ENCODE measurements around the gene MED16.

DNA sequence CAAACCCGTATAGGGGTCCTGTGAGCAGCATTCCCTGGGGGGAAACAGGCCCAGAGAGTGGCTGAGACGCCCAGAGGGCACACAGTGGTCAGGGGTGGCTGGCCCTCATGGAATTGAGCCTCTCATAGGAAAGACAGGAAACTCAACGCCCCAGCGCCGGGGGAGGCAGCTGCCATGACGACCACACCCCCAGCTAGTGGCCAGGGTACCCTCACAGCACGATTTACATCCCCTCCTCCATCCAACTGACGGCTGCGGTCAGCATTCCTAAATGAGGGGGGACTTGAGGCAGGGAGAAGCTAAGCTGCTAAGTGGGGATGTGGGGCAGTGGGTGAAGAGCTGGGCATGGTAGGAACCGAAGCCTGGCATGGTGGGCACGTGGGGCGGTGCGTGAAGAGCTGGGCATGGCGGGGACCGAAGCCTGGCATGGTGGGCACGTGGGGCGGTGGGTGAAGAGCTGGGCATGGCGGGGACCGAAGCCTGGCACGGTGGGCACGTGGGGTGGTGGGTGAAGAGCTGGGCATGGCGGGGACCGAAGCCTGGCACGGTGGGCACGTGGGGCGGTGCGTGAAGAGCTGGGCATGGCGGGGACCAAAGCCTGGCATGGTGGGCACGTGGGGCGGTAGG, 10.0 kb downstream of the MED16 start:
- TF ChIP-seq, protein P1, sequence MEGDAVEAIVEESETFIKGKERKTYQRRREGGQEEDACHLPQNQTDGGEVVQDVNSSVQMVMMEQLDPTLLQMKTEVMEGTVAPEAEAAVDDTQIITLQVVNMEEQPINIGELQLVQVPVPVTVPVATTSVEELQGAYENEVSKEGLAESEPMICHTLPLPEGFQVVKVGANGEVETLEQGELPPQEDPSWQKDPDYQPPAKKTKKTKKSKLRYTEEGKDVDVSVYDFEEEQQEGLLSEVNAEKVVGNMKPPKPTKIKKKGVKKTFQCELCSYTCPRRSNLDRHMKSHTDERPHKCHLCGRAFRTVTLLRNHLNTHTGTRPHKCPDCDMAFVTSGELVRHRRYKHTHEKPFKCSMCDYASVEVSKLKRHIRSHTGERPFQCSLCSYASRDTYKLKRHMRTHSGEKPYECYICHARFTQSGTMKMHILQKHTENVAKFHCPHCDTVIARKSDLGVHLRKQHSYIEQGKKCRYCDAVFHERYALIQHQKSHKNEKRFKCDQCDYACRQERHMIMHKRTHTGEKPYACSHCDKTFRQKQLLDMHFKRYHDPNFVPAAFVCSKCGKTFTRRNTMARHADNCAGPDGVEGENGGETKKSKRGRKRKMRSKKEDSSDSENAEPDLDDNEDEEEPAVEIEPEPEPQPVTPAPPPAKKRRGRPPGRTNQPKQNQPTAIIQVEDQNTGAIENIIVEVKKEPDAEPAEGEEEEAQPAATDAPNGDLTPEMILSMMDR (conservative IDR thresholded peaks at IDR 0.05; ENCODE audit: low read depth, low read length): no peak
- TF ChIP-seq EZH2 (IDR thresholded peaks at IDR 0.05; ENCODE audit: low read length, unreplicated experiment): no peak
